Ovary (tissue), 3 donors: ENCODE data around the gene CIAPIN1.

Source experiments
- CTCF ChIP-seq, 3 donors: fragments of 450-650 bp in 2 of 3; fragments of 200-600 bp in 1 of 3; IDR thresholded peaks; one replicate each; pipeline versions ENCODE4 v1.5.1 to v1.8.0; 2016 to 2022; ENCODE audit warnings: antibody characterized with exemption in 3 of 3, mild to moderate bottlenecking in 1 of 3
- POLR2A ChIP-seq: fragments of 450-650 bp; IDR thresholded peaks from one replicate; pipeline ENCODE4 v1.6.1; 2017; ENCODE audit warnings: antibody characterized with exemption, mild to moderate bottlenecking, moderate library complexity
- donor health status: DM: no; HTN: no; CAD: no.

- TF ChIP-seq CTCF (IDR thresholded peaks at IDR 0.05) (peak in 1 of 3 donors; percentile 15), POLR2A (no peak)
Observed at GRCh38 chr16:57475711-57476339, 28.6 kb upstream of the CIAPIN1 start.
